ENCODE data around the gene TPST1.
"Not testable (repeated sequence)": the region's sequence is repeated elsewhere in the genome, so short reads cannot be mapped to it uniquely, and the experiment has no call there.

TPST1 gene

GRCh38 chr7:66189695-66190503, 15.2 kb upstream of the TPST1 start:
- no peak for DNase-seq

- no peak for DNase-seq
These were observed 14.7 kb upstream of the TPST1 start for GRCh38 chr7:66190504-66190857.

- no peak for DNase-seq
These were observed 11.9 kb upstream of the TPST1 start for GRCh38 chr7:66193146-66193725.

- no peak for DNase-seq
These were observed 6.7 kb upstream of the TPST1 start for GRCh38 chr7:66198469-66198868.

- DNase-seq: no peak
These were observed 6.2 kb upstream of the TPST1 start for GRCh38 chr7:66198956-66199355.

GRCh38 chr7:66202441-66202840, 2.7 kb upstream of the TPST1 start:
- DNase-seq: no peak

GRCh38 chr7:66205741-66206090, 582 bp downstream of the TPST1 start:
- DNase-seq: no peak

GRCh38 chr7:66206119-66206933, 1.2 kb downstream of the TPST1 start:
- no peak for DNase-seq

GRCh38 chr7:66206934-66207240, 1.8 kb downstream of the TPST1 start:
- no peak for DNase-seq

- no peak for DNase-seq
These were observed 2.4 kb downstream of the TPST1 start for GRCh38 chr7:66207540-66207939.

GRCh38 chr7:66211429-66211828, 6.3 kb downstream of the TPST1 start:
- DNase-seq: no peak

GRCh38 chr7:66213637-66214036, 8.5 kb downstream of the TPST1 start:
- DNase-seq: no peak

- no peak for DNase-seq
These were observed 11.6 kb downstream of the TPST1 start for GRCh38 chr7:66216687-66217086.

- DNase-seq: no peak
These were observed 14.7 kb downstream of the TPST1 start for GRCh38 chr7:66219805-66220204.

- no peak for DNase-seq
These were observed 16.3 kb downstream of the TPST1 start for GRCh38 chr7:66221442-66221841.

GRCh38 chr7:66227808-66228207, 22.7 kb downstream of the TPST1 start:
- DNase-seq: no peak

GRCh38 chr7:66231326-66232216, 26.4 kb downstream of the TPST1 start:
- DNase-seq: not testable (repeated sequence)

- DNase-seq: no peak
These were observed 28.5 kb downstream of the TPST1 start for GRCh38 chr7:66233638-66234037.

- DNase-seq: no peak
These were observed 31.7 kb downstream of the TPST1 start for GRCh38 chr7:66236713-66237303.

GRCh38 chr7:66237906-66238772, 33.0 kb downstream of the TPST1 start:
- no peak for DNase-seq

GRCh38 chr7:66238773-66239466, 33.8 kb downstream of the TPST1 start:
- no peak for DNase-seq
